Astrocyte of the spinal cord (primary cell): ENCODE measurements around the gene LCN6.

Experiments used
- DNase-seq: peaks from one replicate; pipeline ENCODE4 v3.0.0; 2011; ENCODE audit warnings: low read depth, low spot score
- H3K4me3 ChIP-seq: 2 replicates; pipeline ENCODE4 v1.5.1; 2011; ENCODE audit warnings: low read depth, mild to moderate bottlenecking, low read length, moderate library complexity
- CTCF ChIP-seq: IDR thresholded peaks from 2 replicates; pipeline ENCODE4 v1.5.1; 2012; ENCODE audit warnings: low read depth, mild to moderate bottlenecking, low read length, inconsistent platforms
- in situ Hi-C: cut with HindIII; loops from 2 replicates; pipeline ENCODE4 v1.10.0; 2017; ENCODE audit warnings: low sequenced_read_pairs

The LCN6 gene

GRCh38 chr9:136735812-136736480 lies 12.4 kb downstream of the LCN6 start:
- in situ Hi-C loops, result no loop called here
- TF ChIP-seq CTCF, result no peak
- DNase-seq, result no peak
- H3K4me3 ChIP-seq, result no peak overlapping the region

DNA sequence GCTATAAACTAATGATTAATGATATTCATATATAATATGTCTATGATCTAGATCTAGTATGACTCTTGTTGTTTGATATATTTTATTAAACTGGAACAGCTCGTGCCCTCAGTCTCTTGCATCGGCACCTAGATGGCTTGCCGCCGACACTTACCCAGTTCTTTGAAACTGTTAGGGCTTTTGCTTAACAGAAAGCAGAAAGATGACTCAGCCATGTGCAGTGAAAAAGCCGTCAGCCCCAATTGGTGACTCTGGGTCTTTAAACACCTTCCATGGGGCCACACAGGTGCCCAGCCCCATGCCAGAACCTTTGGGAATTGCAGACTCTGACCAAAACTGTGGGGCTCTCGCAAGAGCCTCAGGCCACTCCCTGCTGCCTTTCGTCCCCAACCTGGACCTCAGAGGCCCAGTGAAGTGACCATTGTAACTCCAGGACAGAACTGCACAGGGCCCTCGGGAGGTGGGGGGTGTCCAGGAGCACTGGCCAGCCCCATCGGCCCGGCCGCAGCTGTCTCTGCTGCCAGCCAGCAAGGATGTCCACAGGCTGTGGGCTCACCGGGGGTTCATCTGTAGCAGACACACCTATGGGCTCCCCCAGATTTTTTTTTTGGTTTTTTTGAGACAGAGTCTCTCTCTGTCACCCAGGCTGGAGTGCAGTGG lies 13.4 kb downstream of the LCN6 start:
- H3K4me3 ChIP-seq, result no peak overlapping the region
- DNase-seq, result no peak
- in situ Hi-C loops, result no loop called here
- TF ChIP-seq CTCF, result no peak

GRCh38 chr9:136733611-136734010 lies 14.7 kb downstream of the LCN6 start:
- no peak for TF ChIP-seq CTCF
- H3K4me3 ChIP-seq, result no peak overlapping the region
- DNase-seq, result no peak
- in situ Hi-C loops, result no loop called here

DNA sequence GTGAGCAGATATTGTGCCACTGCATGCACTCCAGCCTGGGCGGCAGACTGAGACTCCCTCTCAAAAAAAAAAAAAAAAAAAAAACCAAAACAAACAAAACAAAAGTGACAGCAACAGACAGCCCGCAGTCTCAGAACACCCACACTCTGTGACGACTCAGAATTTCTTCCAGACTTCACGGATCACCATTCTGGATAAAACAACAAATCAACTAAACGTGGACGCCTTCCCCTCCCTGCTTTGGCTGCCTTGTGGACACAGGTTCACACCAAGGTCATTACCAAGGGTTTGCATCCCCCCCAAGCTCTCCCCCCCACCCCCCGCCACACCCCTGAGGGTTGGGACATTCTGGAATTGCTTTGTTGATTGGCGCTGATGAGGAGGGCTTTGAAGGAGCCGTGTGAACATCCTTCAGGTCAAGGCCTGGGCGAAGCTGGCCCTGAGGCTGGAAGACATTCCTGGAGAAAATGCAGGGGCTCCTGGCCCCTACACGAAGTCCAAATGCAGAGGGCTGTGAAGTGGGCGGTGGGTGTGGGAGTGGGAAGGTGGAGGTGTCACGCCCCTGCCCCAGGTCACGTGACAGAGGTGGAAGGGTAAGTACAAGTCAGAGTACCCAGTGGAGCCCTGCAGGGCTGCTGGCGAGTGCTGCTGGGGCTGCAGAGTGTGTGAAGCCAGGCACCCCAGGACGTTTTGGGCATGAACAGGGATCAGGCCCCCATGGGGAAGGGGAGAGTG lies 15.7 kb downstream of the LCN6 start:
- in situ Hi-C loops, result no loop called here
- no peak for TF ChIP-seq CTCF
- no peak overlapping the region for H3K4me3 ChIP-seq
- no peak for DNase-seq

GRCh38 chr9:136729926-136730325 lies 18.4 kb downstream of the LCN6 start:
- TF ChIP-seq CTCF, result no peak
- H3K4me3 ChIP-seq, result no peak overlapping the region
- DNase-seq, result no peak
- in situ Hi-C loops, result no loop called here

- H3K4me3 ChIP-seq, result peak overlapping the region; percentile 76
- TF ChIP-seq CTCF, result no peak
- DNase-seq, result no peak
- in situ Hi-C loops, result no loop called here
Observed at GRCh38 chr9:136729144-136729543, 19.2 kb downstream of the LCN6 start.
